Lower lobe of right lung (tissue), 2 donors: ENCODE measurements around the gene DPYSL4. TPM values are rescaled to one million over a fixed set of nuclear protein-coding genes. Genes with fewer than 3 reads are reported as not detected.

Experiments used
- ATAC-seq, 2 donors: fragments of 200-7000 bp; cut with Tn5 transposase; one replicate each; pipeline ENCODE4 v1.9.1; 2020 to 2022; ENCODE audit warnings: mild to moderate bottlenecking in 2 of 2, moderate library complexity in 2 of 2
- DNase-seq: peaks from one replicate; pipeline ENCODE4 v3.0.0-alpha.2; 2020
- H3K27ac ChIP-seq: fragments of 200-600 bp; one replicate; pipeline ENCODE4 v1.8.0; 2022
- H3K27me3 ChIP-seq: fragments of 200-600 bp; one replicate; pipeline ENCODE4 v1.8.0; 2022; ENCODE audit warnings: low read depth
- H3K36me3 ChIP-seq: fragments of 200-600 bp; one replicate; pipeline ENCODE4 v1.8.0; 2022; ENCODE audit warnings: mild to moderate bottlenecking
- H3K4me1 ChIP-seq: fragments of 200-600 bp; one replicate; pipeline ENCODE4 v1.8.0; 2022
- H3K4me3 ChIP-seq: fragments of 200-600 bp; one replicate; pipeline ENCODE4 v1.8.0; 2022; ENCODE audit warnings: mild to moderate bottlenecking
- H3K9me3 ChIP-seq: fragments of 200-600 bp; one replicate; pipeline ENCODE4 v1.8.0; 2022
- CTCF ChIP-seq: fragments of 200-600 bp; IDR thresholded peaks from one replicate; pipeline ENCODE4 v1.8.0; 2022; ENCODE audit warnings: antibody characterized with exemption, mild to moderate bottlenecking
- intact Hi-C: fragments of 100-400 bp; cut with DNase I; formaldehyde crosslinking; loops from one replicate; pipeline ENCODE4 v1.11.0; 2022
- total RNA-seq: library from RNA; stranded (reverse); fragmentation: NEBNext Ultra II Directional; extraction: Animal tissue kit (Norgen Biotek cat#: 25700); gene quantifications from one replicate; pipeline ENCODE4 v1.2.1, GENCODE V29; 2021
- donor health status: DM: no; HTN: yes; CAD: no; lungs with severe emphysema.

DPYSL4 gene
- total RNA-seq, 1 donor from 2014 or later, result 2.1 TPM

- DNase-seq, result no peak
Observed at GRCh38 chr10:132225849-132226205, 39.1 kb downstream of the DPYSL4 start.

GRCh38 chr10:132226586-132227405 is 40.0 kb downstream of the DPYSL4 start:
- intact Hi-C loops, result loop anchor here (10.0 kb wide), 1 partner anchor 118 kb away; no protein-coding TSS in a partner anchor
- no peak for ATAC-seq
- Histone ChIP-seq H3K36me3 (no peaks in the 10 kb centered on the region), H3K9me3 (no peaks in the 10 kb centered on the region), H3K27ac (no peak overlapping the region), H3K4me3 (no peak overlapping the region), H3K27me3 (no peaks in the 10 kb centered on the region), H3K4me1 (peaks cover 16% of the 10 kb centered on the region)
- TF ChIP-seq CTCF, result no peak
- DNase-seq, result no peak

More at GRCh38 chr10:132225849-132226205, 39.1 kb downstream of the DPYSL4 start:
- Histone ChIP-seq H3K4me1 (peaks cover 13% of the 10 kb centered on the region), H3K27me3 (no peaks in the 10 kb centered on the region), H3K9me3 (no peaks in the 10 kb centered on the region), H3K36me3 (no peaks in the 10 kb centered on the region), H3K4me3 (no peak overlapping the region), H3K27ac (no peak overlapping the region)
- intact Hi-C loops, result loop anchor here (10.0 kb wide), 1 partner anchor 119 kb away; no protein-coding TSS in a partner anchor
- ATAC-seq, result no peak
- TF ChIP-seq CTCF, result no peak

GRCh38 chr10:132227851-132228390 is 41.2 kb downstream of the DPYSL4 start:
- no peak overlapping the region for H3K27ac ChIP-seq
- DNase-seq, result no peak
- H3K36me3 ChIP-seq, result no peaks in the 10 kb centered on the region
- peaks cover 16% of the 10 kb centered on the region for H3K4me1 ChIP-seq
- no peak for ATAC-seq
- H3K9me3 ChIP-seq, result no peaks in the 10 kb centered on the region
- no peak for TF ChIP-seq CTCF
- intact Hi-C loops, result loop anchor here (10.0 kb wide), 1 partner anchor 117 kb away; no protein-coding TSS in a partner anchor
- H3K4me3 ChIP-seq, result no peak overlapping the region
- no peaks in the 10 kb centered on the region for H3K27me3 ChIP-seq

- no peak overlapping the region for H3K4me3 ChIP-seq
- H3K9me3 ChIP-seq, result no peaks in the 10 kb centered on the region
- no peaks in the 10 kb centered on the region for H3K27me3 ChIP-seq
- H3K4me1 ChIP-seq, result peaks cover 14% of the 10 kb centered on the region
- intact Hi-C loops, result loop anchor here (10.0 kb wide), 1 partner anchor 116 kb away; no protein-coding TSS in a partner anchor
- H3K27ac ChIP-seq, result no peak overlapping the region
- ATAC-seq (no peak), DNase-seq (no peak)
- no peak for TF ChIP-seq CTCF
- H3K36me3 ChIP-seq, result no peaks in the 10 kb centered on the region
Observed at GRCh38 chr10:132228616-132229015, 41.9 kb downstream of the DPYSL4 start.

GRCh38 chr10:132229096-132229495 is 42.3 kb downstream of the DPYSL4 start:
- no peak for TF ChIP-seq CTCF
- Histone ChIP-seq H3K27ac (no peak overlapping the region), H3K4me3 (no peak overlapping the region), H3K4me1 (peaks cover 14% of the 10 kb centered on the region), H3K36me3 (no peaks in the 10 kb centered on the region), H3K9me3 (no peaks in the 10 kb centered on the region), H3K27me3 (no peaks in the 10 kb centered on the region)
- DNase-seq, result no peak
- intact Hi-C loops, result loop anchor here (10.0 kb wide), 1 partner anchor 116 kb away; no protein-coding TSS in a partner anchor
- ATAC-seq, result no peak
